T-cell (primary cell): ENCODE results near the gene GMEB1. TPM values are rescaled to one million over a fixed set of nuclear protein-coding genes. Genes with fewer than 3 reads are reported as not detected.
A peak's percentile ranks its signal among the peaks of the same experiment; 100 is the strongest.

Experiments used
- ATAC-seq, 4 experiments: fragments of 200-7000 bp in 3 of 4; fragments of 150-1000 bp in 1 of 4; cut with Tn5 transposase; replicated peaks in 1 of 4; 1 replicate in 3 of 4; 2 replicates in 1 of 4; pipeline ENCODE4 v1.10.0; 2021; ENCODE audit warnings: moderate library complexity in 3 of 4, mild to moderate bottlenecking in 2 of 4, moderate number of reproducible peaks in 1 of 4
- CTCF ChIA-PET, 2 donors: fragments of 300-600 bp; sonication (Branson Sonifier 250); formaldehyde crosslinking; loops; one replicate each; lab custom pipeline; 2022; ENCODE audit warnings: antibody characterized with exemption in 2 of 2; lab: Charles Lee
- POLR2A ChIA-PET, 2 donors: fragments of 300-600 bp; sonication (Branson Sonifier 250); formaldehyde crosslinking; loops; one replicate each; lab custom pipeline; 2022; ENCODE audit warnings: antibody characterized with exemption in 2 of 2; lab: Charles Lee
- DNase-seq, 35 experiments: peaks; one replicate each; pipeline versions ENCODE4 v3.0.0 to v3.0.0-alpha.2; 2013 to 2023
- H3K27ac ChIP-seq: one replicate; pipeline ENCODE4 v1.5.1; 2013; ENCODE audit warnings: low read length
- H3K27me3 ChIP-seq, 2 experiments: replicated peaks in 1 of 2; 1 replicate in 1 of 2; 2 replicates in 1 of 2; pipeline versions ENCODE4 v1.6.1 to v1.7.0; 2013; ENCODE audit warnings: low read length in 1 of 2, mixed read lengths in 1 of 2; ENCODE audit not compliant: control insufficient read depth in 2 of 2, insufficient read depth in 2 of 2; ENCODE audit errors: extremely low read depth in 1 of 2
- H3K36me3 ChIP-seq, 2 donors: 1 replicate in 1 of 2; 2 replicates in 1 of 2; pipeline versions ENCODE4 v1.6.1 to v1.7.0; 2013; ENCODE audit warnings: low read length in 1 of 2; ENCODE audit not compliant: control insufficient read depth in 2 of 2, insufficient read depth in 1 of 2; ENCODE audit errors: extremely low read depth in 1 of 2
- H3K4me1 ChIP-seq, 2 experiments: 1 replicate in 1 of 2; 2 replicates in 1 of 2; pipeline versions ENCODE4 v1.6.1 to v1.7.0; 2013; ENCODE audit warnings: low read length in 2 of 2, mixed read lengths in 1 of 2; ENCODE audit not compliant: insufficient read depth in 2 of 2, control insufficient read depth in 1 of 2; ENCODE audit errors: extremely low read depth in 1 of 2
- H3K4me3 ChIP-seq, 2 donors: 1 replicate in 1 of 2; 2 replicates in 1 of 2; pipeline versions ENCODE4 v1.5.1 to v1.7.0; 2013; ENCODE audit warnings: mild to moderate bottlenecking in 2 of 2, low read length in 1 of 2, moderate library complexity in 1 of 2; ENCODE audit not compliant: control insufficient read depth in 1 of 2; ENCODE audit errors: extremely low read depth in 1 of 2
- H3K9me3 ChIP-seq: 2 replicates; pipeline ENCODE4 v1.7.0; 2013
- H3K27ac Mint-ChIP-seq, 2 donors: one replicate each; pipeline ENCODE4 v1.8.0; 2020 to 2021; ENCODE audit warnings: mild to moderate bottlenecking in 2 of 2, mixed read lengths in 2 of 2
- H3K27me3 Mint-ChIP-seq, 2 donors: one replicate each; pipeline ENCODE4 v1.8.0; 2021 to 2022; ENCODE audit warnings: mixed read lengths in 2 of 2
- H3K36me3 Mint-ChIP-seq: one replicate; pipeline ENCODE4 v1.8.0; 2021; ENCODE audit warnings: mixed read lengths
- H3K4me1 Mint-ChIP-seq, 3 donors: one replicate each; pipeline ENCODE4 v1.8.0; 2020 to 2022; ENCODE audit warnings: mixed read lengths in 3 of 3, mild to moderate bottlenecking in 1 of 3
- H3K4me3 Mint-ChIP-seq, 3 donors: one replicate each; pipeline ENCODE4 v1.8.0; 2020 to 2022; ENCODE audit warnings: mild to moderate bottlenecking in 3 of 3, mixed read lengths in 3 of 3, moderate library complexity in 3 of 3
- H3K9me3 Mint-ChIP-seq, 3 donors: one replicate each; pipeline ENCODE4 v1.8.0; 2020 to 2022; ENCODE audit warnings: mixed read lengths in 3 of 3
- WGBS: methylation state at CpG from one replicate; pipeline ENCODE4 v1.1.5; 2013; ENCODE audit warnings: missing lambda C conversion rate; ENCODE audit not compliant: insufficient coverage; 5-methylcytosine and 5-hydroxymethylcytosine counted together
- total RNA-seq, 35 experiments: library from RNA in 6 of 35; stranded (reverse) in 6 of 35; fragments of 120-200 nt in 1 of 35; gene quantifications; one replicate each; pipeline versions ENCODE4 v1.2.1 to v1.2.4 and lab custom pipeline; 2013 to 2026

Gene GMEB1
- total RNA-seq, 5 donors from 2014 or later (not counting 1 experiment from before 2014, with no cell fraction given), result 15.2 to 19.0 (median 18.4) TPM

DNA sequence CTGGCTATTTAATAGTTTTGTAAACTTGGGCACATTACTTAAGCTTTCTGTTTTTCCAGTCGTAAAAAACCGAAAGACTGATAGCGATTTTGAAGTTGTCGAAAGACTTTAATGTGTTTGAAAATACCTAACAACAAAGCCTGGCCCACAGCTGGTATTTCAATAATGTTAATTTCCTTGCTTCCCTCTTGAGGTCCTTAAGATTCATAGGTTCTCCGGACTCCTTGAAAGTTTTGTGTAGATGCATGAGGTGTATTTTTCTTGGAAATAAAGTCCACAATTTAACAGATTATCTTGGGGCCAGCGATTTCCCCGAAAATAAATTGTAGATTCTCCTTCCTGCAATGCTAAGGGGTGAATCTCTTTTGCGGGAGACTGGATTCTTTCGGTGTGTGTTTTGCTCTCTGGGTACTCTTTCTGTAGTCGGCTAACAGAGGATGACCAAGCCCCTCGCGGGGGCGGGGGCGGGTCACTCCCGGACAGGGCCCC lies 67.4 kb downstream of the GMEB1 start:
- Mint-ChIP-seq H3K36me3 (peaks cover 12% of the 10 kb centered on the region), H3K9me3 (no peaks in the 10 kb centered on the region), H3K4me1 (peaks cover 32 to 34% (median 33%) of the 10 kb centered on the region in 3 donors), H3K4me3 (peak overlapping the region; percentile 93 to 98 (median 96)), H3K27me3 (no peaks in the 10 kb centered on the region), H3K27ac (peak overlapping the region; percentile 92 to 94)
- Histone ChIP-seq H3K27me3 (no peaks in the 10 kb centered on the region), H3K4me1 (peaks cover 17 to 26% of the 10 kb centered on the region in 2 experiments), H3K9me3 (no peaks in the 10 kb centered on the region), H3K4me3 (peak overlapping the region; percentile 58 to 67), H3K27ac (peak overlapping the region; percentile 88), H3K36me3 (peaks cover 0 to 22% of the 10 kb centered on the region in 2 donors)
- ChIA-PET CTCF (interaction anchor here (0.5 to 2.7 kb wide), 23 partner anchors 10 to 495 kb away, joined by 3 to 92 read pairs (median 7); partner anchors contain the start of genes GMEB1 (in 1 of the 2), MED18 (in 1 of the 2), RNU11 (in 1 of the 2) and SRSF4 (in 1 of the 2)), POLR2A (interaction anchor here (0.6 to 1.5 kb wide), 11 partner anchors 15 to 234 kb away, joined by 3 to 32 read pairs (median 4); partner anchors contain the start of genes TAF12 (in 2 of the 2) and GMEB1 (in 1 of the 2))
- no peak for DNase-seq
- 0% methylated on average over 8 of the region's 15 CpGs for WGBS
- no peak for ATAC-seq

DNA sequence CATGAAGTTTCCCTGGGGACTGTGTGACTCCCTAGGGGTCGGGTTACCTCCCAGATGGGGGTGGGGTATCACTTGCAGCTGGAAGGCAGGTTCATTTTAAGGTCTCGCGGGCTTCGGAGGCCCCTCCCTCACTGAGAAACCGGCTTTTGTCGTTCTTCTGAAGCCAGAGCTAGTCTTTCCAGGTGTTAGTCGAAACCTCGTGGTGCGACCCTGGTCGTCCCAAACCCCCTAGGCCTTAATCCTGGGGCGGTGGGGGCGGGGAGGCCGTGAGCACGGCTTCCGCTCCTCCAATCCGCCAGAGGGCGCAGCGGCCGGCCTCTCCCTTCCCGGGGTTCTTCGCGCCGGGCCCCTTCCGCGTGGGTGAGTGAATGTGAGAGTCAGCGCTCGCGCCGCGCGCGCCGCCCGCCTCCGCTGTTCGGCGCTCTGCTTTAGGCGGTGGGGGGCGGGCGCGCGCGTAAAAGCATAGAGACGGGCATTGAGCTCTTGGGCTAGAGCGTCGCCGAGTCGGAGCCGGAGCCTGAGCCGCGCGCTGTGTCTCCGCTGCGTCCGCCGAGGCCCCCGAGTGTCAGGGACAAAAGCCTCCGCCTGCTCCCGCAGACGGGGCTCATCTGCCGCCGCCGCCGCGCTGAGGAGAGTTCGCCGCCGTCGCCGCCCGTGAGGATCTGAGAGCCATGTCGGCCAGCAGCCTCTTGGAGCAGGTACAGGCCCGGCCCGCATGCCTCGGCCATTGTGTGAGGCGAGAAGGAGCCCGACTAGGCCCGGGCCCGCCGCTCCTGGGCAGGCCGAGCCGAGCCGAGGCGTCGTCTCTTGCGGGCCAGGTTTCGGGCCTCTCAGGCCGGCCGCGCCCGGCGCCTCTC lies 68.1 kb downstream of the GMEB1 start, which contains the start of gene YTHDF2:
Gene YTHDF2 (plus strand): TSS at position 491 of the 857 bp plus-strand sequence. CDS start 181 bp downstream, at position 672.
- H3K4me3 Mint-ChIP-seq, result peak within 1 kb of the TSS; percentile 93 to 98 (median 96)
- Histone ChIP-seq H3K4me3 (peak within 1 kb of the TSS; percentile 69 to 92), H3K9me3 (no peaks in the 10 kb centered on the region), H3K4me1 (peaks cover 19 to 32% of the 10 kb centered on the region in 2 experiments), H3K27me3 (no peaks in the 10 kb centered on the region), H3K27ac (peak within 1 kb of the TSS; percentile 88), H3K36me3 (peaks cover 0 to 27% of the 10 kb centered on the region in 2 donors)
- under 1% methylated on average over 89 of the region's 92 CpGs for WGBS
- POLR2A ChIA-PET, result interaction anchor here (0.6 to 1.5 kb wide), 19 partner anchors 15 to 490 kb away, joined by 3 to 32 read pairs (median 5); partner anchors contain the start of genes TAF12 (in 2 of the 2), GMEB1 (in 1 of the 2), RNU11 (in 1 of the 2) and SRSF4 (in 1 of the 2)
- ATAC-seq, result peak; percentile 94 to 95 (median 95)
- peaks cover 32 to 39% (median 38%) of the 10 kb centered on the region in 3 donors for H3K4me1 Mint-ChIP-seq
- H3K27ac Mint-ChIP-seq, result peak within 1 kb of the TSS; percentile 92 to 94
- H3K27me3 Mint-ChIP-seq, result no peaks in the 10 kb centered on the region
- H3K9me3 Mint-ChIP-seq, result no peaks in the 10 kb centered on the region
- CTCF ChIA-PET, result interaction anchor here (0.6 to 2.7 kb wide), 43 partner anchors 9 to 1756 kb away, joined by 3 to 92 read pairs (median 4); partner anchors contain the start of genes ATP5IF1 (in 1 of the 2), GMEB1 (in 1 of the 2), MED18 (in 1 of the 2) and RNU11 (in 1 of the 2)
- peak; percentile 96 to 99 (median 97) for DNase-seq
- H3K36me3 Mint-ChIP-seq, result peaks cover 12% of the 10 kb centered on the region

DNA sequence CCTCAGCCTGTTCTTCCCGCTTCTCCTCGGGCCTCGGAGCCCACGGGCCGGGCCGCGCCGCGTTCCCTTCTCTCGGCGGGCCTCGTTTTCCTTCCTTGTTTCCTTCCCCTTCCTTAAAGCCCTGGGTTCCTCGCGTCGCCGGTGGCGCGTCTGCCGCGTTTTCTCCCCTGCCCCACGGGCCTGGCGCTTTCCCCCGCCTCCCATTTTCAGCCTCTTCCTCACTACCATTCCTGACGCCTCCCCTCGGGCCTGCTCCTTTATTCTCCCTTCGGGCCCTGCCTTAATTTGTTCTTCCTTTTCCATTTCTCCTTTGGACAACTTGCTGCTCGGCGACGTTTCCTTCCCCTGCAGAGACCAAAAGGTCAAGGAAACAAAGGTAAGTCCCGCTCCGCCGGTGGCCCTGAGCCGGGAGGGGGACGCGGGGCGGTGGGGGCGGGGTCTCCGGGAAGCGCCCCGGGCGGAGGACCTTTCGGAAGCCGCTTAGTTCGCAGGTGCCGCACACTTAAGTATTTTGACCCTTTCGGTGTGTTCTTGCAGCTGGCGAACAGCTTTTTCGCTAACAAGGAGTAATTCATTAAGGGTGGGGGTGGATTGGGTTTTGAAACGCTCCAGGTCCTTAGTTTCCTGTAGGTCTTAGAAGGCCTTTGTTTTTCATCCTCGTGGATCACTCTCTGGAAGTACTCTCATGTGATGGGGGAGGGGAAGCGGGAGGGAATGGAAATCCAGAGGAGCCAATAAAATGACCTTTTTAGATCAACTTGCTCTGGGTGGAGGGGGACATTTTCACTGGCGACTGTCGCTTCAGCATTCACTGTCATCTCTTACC lies 68.9 kb downstream of the GMEB1 start:
- Mint-ChIP-seq H3K36me3 (peaks cover 16% of the 10 kb centered on the region), H3K4me1 (peaks cover 38 to 47% (median 45%) of the 10 kb centered on the region in 3 donors), H3K27ac (peak overlapping the region; percentile 92 to 94), H3K4me3 (peak overlapping the region; percentile 93 to 98 (median 96)), H3K27me3 (no peaks in the 10 kb centered on the region), H3K9me3 (no peaks in the 10 kb centered on the region)
- ChIA-PET POLR2A (interaction anchor here (0.6 to 1.5 kb wide), 16 partner anchors 9 to 491 kb away, joined by 3 to 32 read pairs (median 5); partner anchors contain the start of genes TAF12 (in 2 of the 2), GMEB1 (in 1 of the 2), RNU11 (in 1 of the 2) and SRSF4 (in 1 of the 2)), CTCF (interaction anchor here (0.6 to 2.7 kb wide), 38 partner anchors 9 to 1757 kb away, joined by 3 to 92 read pairs (median 5); partner anchors contain the start of genes ATP5IF1 (in 1 of the 2), GMEB1 (in 1 of the 2), MED18 (in 1 of the 2) and RNU11 (in 1 of the 2))
- peak in 1 of 4 experiments; percentile 4 for ATAC-seq
- WGBS, result under 1% methylated on average over 48 of the region's 53 CpGs
- peak overlapping the region; percentile 69 to 92 for H3K4me3 ChIP-seq
- H3K4me1 ChIP-seq, result peaks cover 19 to 36% of the 10 kb centered on the region in 2 experiments
- H3K27ac ChIP-seq, result peak overlapping the region; percentile 85
- peak in 31 of 35 experiments; percentile 2 to 64 (median 21) for DNase-seq
- no peaks in the 10 kb centered on the region for H3K9me3 ChIP-seq
- H3K27me3 ChIP-seq, result no peaks in the 10 kb centered on the region
- peaks cover 5 to 36% of the 10 kb centered on the region in 2 donors for H3K36me3 ChIP-seq

- ChIA-PET CTCF (interaction anchor here in 1 of 2 donors (1.5 kb wide), 1 partner anchor 12 kb away, joined by 3 read pairs; no protein-coding TSS in a partner anchor), POLR2A (interaction anchor here in 1 of 2 donors (0.5 kb wide), 1 partner anchor 9 kb away, joined by 12 read pairs; no protein-coding TSS in a partner anchor)
- H3K9me3 Mint-ChIP-seq, result no peaks in the 10 kb centered on the region
- Histone ChIP-seq H3K4me1 (peaks cover 25 to 45% of the 10 kb centered on the region in 2 experiments), H3K9me3 (no peaks in the 10 kb centered on the region), H3K4me3 (no peak overlapping the region), H3K27ac (no peak overlapping the region), H3K27me3 (no peaks in the 10 kb centered on the region), H3K36me3 (peaks cover 6 to 62% of the 10 kb centered on the region in 2 donors)
- H3K27me3 Mint-ChIP-seq, result no peaks in the 10 kb centered on the region
- DNase-seq (no peak), ATAC-seq (no peak)
- H3K36me3 Mint-ChIP-seq, result peaks cover 38% of the 10 kb centered on the region
- peak overlapping the region in 1 of 2 donors; percentile 63 for H3K27ac Mint-ChIP-seq
- H3K4me3 Mint-ChIP-seq, result peak overlapping the region; percentile 0 to 98 (median 32)
- H3K4me1 Mint-ChIP-seq, result peaks cover 60 to 69% (median 69%) of the 10 kb centered on the region in 3 donors
Observed at GRCh38 chr1:28740118-28740517, 71.5 kb downstream of the GMEB1 start.

DNA sequence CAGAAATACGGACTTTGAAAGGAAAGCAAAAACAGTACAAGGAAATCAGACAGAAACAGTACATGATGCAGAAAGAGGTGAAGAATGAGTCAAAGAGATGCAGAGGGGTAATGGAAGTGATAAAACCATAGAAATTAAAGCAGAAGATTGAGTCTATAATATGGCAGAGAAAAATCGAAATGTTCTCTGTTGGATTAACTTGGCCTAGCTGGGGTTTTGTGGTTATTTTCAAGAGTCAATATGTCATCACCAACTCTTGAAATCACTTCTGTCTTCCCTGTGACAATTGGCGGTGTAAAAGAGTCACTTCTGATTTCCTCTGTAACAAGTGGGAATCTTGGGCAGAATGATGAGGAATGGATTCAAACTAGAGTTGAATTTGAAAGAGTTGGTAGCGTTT lies 75.6 kb downstream of the GMEB1 start:
- DNase-seq, result no peak
- POLR2A ChIA-PET, result no interaction called here
- no peak for ATAC-seq
- Mint-ChIP-seq H3K27ac (peak overlapping the region; percentile 67 to 68), H3K27me3 (no peaks in the 10 kb centered on the region), H3K4me1 (peaks cover 73 to 83% (median 79%) of the 10 kb centered on the region in 3 donors), H3K36me3 (peaks cover 45% of the 10 kb centered on the region), H3K4me3 (peak overlapping the region; percentile 42 to 68 (median 53)), H3K9me3 (no peaks in the 10 kb centered on the region)
- CTCF ChIA-PET, result no interaction called here
- H3K9me3 ChIP-seq, result no peaks in the 10 kb centered on the region
- no peaks in the 10 kb centered on the region for H3K27me3 ChIP-seq
- WGBS, result 50% methylated on average over 2 of the region's 4 CpGs
- no peak overlapping the region for H3K27ac ChIP-seq
- H3K4me1 ChIP-seq, result peaks cover 18 to 57% of the 10 kb centered on the region in 2 experiments
- no peak overlapping the region for H3K4me3 ChIP-seq
- peaks cover 6 to 51% of the 10 kb centered on the region in 2 donors for H3K36me3 ChIP-seq
